OCI-LY7 (cell line): ENCODE results near the gene C10orf90. TPM values are rescaled to one million over a fixed set of nuclear protein-coding genes. Genes with fewer than 3 reads are reported as not detected.

ENCODE experiments used
- BruUV-seq: library from RNA; stranded (reverse); fragments of 400-500 nt; replicated peaks from 2 replicates; lab custom pipeline; 2021; lab: Mats Ljungman, UMichigan
- CTCF ChIA-PET: fragments of 300-600 bp; sonication (Branson Sonifier 250); formaldehyde crosslinking; loops from one replicate; lab custom pipeline; 2022; ENCODE audit warnings: antibody characterized with exemption; ENCODE audit not compliant: unreplicated experiment; lab: Charles Lee
- POLR2A ChIA-PET: fragments of 300-600 bp; sonication (Branson Sonifier 250); formaldehyde crosslinking; loops from one replicate; lab custom pipeline; 2022; ENCODE audit warnings: antibody characterized with exemption; lab: Charles Lee
- DNase-seq: peaks from one replicate; pipeline ENCODE4 v3.0.0-alpha.2; 2015; ENCODE audit warnings: low spot score
- H2AFZ ChIP-seq: fragments of 200-600 bp; sonication (generic), shearing (Covaris generic); 2 replicates; pipeline ENCODE4 v1.6.1; 2014; ENCODE audit warnings: mild to moderate bottlenecking, antibody characterized with exemption, low read length, moderate library complexity
- H3K27ac ChIP-seq: fragments of 200-600 bp; sonication (generic); 2 replicates; pipeline ENCODE4 v1.5.1; 2014; ENCODE audit warnings: mixed run types, low read depth, mild to moderate bottlenecking, moderate library complexity, low read length, inconsistent platforms; ENCODE audit not compliant: poor library complexity, severe bottlenecking
- H3K36me3 ChIP-seq: fragments of 200-600 bp; sonication (generic); 2 replicates; pipeline ENCODE4 v1.6.1; 2014; ENCODE audit warnings: mild to moderate bottlenecking, antibody characterized with exemption, low read length, moderate library complexity, mixed read lengths; ENCODE audit not compliant: insufficient read depth
- H3K4me1 ChIP-seq: fragments of 200-600 bp; sonication (generic); 2 replicates; pipeline ENCODE4 v1.5.1; 2014; ENCODE audit warnings: mild to moderate bottlenecking, low read length; ENCODE audit not compliant: insufficient read depth, poor library complexity, severe bottlenecking
- H3K4me2 ChIP-seq: fragments of 200-600 bp; sonication (generic); 2 replicates; pipeline ENCODE4 v1.6.1; 2014; ENCODE audit warnings: mild to moderate bottlenecking, low read length
- H3K4me3 ChIP-seq: fragments of 200-600 bp; sonication (generic); 2 replicates; pipeline ENCODE4 v1.5.1; 2014; ENCODE audit warnings: mild to moderate bottlenecking, low read depth, low read length; ENCODE audit not compliant: poor library complexity, severe bottlenecking
- H3K79me2 ChIP-seq: fragments of 200-600 bp; sonication (generic); 2 replicates; pipeline ENCODE4 v1.6.1; 2016; ENCODE audit warnings: low read depth, mild to moderate bottlenecking, low read length, moderate library complexity, mixed read lengths; ENCODE audit not compliant: insufficient read depth
- H3K9me2 ChIP-seq: fragments of 200-600 bp; sonication (generic); 2 replicates; pipeline ENCODE4 v1.6.1; 2016; ENCODE audit warnings: mild to moderate bottlenecking, low read length, mixed read lengths; ENCODE audit not compliant: insufficient read depth
- H3K9me3 ChIP-seq: fragments of 200-600 bp; sonication (generic); 2 replicates; pipeline ENCODE4 v1.6.1; 2014; ENCODE audit warnings: mild to moderate bottlenecking, mixed run types, low read length, mixed read lengths
- H4K20me1 ChIP-seq: fragments of 200-600 bp; sonication (generic); 2 replicates; pipeline ENCODE4 v1.6.1; 2014; ENCODE audit warnings: mild to moderate bottlenecking, antibody characterized with exemption, low read length, moderate library complexity, mixed read lengths; ENCODE audit not compliant: insufficient read depth
- EZH2phosphoT487 ChIP-seq: fragments of 200-600 bp; sonication (generic); IDR thresholded peaks from 2 replicates; pipeline ENCODE4 v1.6.1; 2018; ENCODE audit warnings: low read depth, borderline replicate concordance, mild to moderate bottlenecking, mixed run types, antibody characterized with exemption, low read length, moderate library complexity, mixed read lengths
- intact Hi-C: fragments of 100-400 bp; cut with micrococcal nuclease; formaldehyde crosslinking; loops from one replicate; pipeline ENCODE4 v1.10.0; 2022; ENCODE audit not compliant: unreplicated experiment
- total RNA-seq, 2 experiments: library from RNA; depleted of rRNA in 1 of 2; stranded (reverse); fragments of >200 nt in 1 of 2; shearing (Covaris generic) in 1 of 2; gene quantifications; 2 replicates each; pipeline ENCODE4 v1.2.3, GENCODE V29; 2014 to 2022
- TF ChIP-seq, protein P1 (sequence below): fragments of 200-600 bp; sonication (generic); conservative IDR thresholded peaks from 2 replicates; pipeline ENCODE4 v1.5.1; 2014; ENCODE audit warnings: mild to moderate bottlenecking, antibody characterized with exemption, low read length, moderate library complexity, mixed read lengths

The C10orf90 gene
- total RNA-seq, 2 experiments from 2014 or later, result not detected

GRCh38 chr10:126425489-126426065 lies 244.9 kb downstream of the C10orf90 start:
- Histone ChIP-seq H3K4me3 (no peak overlapping the region), H4K20me1 (no peaks in the 10 kb centered on the region), H3K9me2 (no peaks in the 10 kb centered on the region), H3K9me3 (no peaks in the 10 kb centered on the region), H3K36me3 (no peaks in the 10 kb centered on the region), H3K4me2 (no peak overlapping the region), H3K79me2 (no peaks in the 10 kb centered on the region), H2AFZ (no peak overlapping the region), H3K27ac (no peak overlapping the region), H3K4me1 (no peaks in the 10 kb centered on the region)
- intact Hi-C loops, result no loop called here
- POLR2A ChIA-PET, result no interaction called here
- BruUV-seq, result no TSS peak
- TF ChIP-seq, protein P1, sequence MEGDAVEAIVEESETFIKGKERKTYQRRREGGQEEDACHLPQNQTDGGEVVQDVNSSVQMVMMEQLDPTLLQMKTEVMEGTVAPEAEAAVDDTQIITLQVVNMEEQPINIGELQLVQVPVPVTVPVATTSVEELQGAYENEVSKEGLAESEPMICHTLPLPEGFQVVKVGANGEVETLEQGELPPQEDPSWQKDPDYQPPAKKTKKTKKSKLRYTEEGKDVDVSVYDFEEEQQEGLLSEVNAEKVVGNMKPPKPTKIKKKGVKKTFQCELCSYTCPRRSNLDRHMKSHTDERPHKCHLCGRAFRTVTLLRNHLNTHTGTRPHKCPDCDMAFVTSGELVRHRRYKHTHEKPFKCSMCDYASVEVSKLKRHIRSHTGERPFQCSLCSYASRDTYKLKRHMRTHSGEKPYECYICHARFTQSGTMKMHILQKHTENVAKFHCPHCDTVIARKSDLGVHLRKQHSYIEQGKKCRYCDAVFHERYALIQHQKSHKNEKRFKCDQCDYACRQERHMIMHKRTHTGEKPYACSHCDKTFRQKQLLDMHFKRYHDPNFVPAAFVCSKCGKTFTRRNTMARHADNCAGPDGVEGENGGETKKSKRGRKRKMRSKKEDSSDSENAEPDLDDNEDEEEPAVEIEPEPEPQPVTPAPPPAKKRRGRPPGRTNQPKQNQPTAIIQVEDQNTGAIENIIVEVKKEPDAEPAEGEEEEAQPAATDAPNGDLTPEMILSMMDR, result no peak
- no peak for TF ChIP-seq EZH2phosphoT487
- DNase-seq, result no peak
- CTCF ChIA-PET, result no interaction called here

DNA sequence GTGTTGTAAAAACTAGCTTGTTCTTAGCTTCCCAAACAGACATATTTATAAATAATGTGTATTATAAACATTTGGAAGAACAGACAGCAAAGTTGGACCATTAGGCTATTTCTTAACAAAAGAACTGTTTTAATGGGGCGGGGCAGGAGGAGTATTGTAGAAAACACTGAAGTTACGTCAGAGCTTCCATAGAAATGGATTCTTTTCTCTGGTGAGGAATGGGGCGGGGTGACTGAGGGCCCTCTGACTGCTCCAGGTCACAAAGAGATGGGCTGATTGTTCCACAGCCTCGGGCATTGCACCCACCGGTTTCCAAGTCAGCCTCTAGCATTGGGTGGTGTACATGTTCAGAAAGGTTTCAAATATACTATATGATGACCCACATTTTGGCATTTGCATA lies 245.5 kb downstream of the C10orf90 start:
- Histone ChIP-seq H3K4me3 (no peak overlapping the region), H2AFZ (no peak overlapping the region), H3K9me3 (no peaks in the 10 kb centered on the region), H3K27ac (no peak overlapping the region), H3K36me3 (no peaks in the 10 kb centered on the region), H3K79me2 (no peaks in the 10 kb centered on the region), H3K4me2 (no peak overlapping the region), H3K9me2 (no peaks in the 10 kb centered on the region), H4K20me1 (no peaks in the 10 kb centered on the region), H3K4me1 (no peaks in the 10 kb centered on the region)
- CTCF ChIA-PET, result no interaction called here
- no peak for DNase-seq
- intact Hi-C loops, result no loop called here
- TF ChIP-seq EZH2phosphoT487, result no peak
- TF ChIP-seq, protein P1, result no peak
- POLR2A ChIA-PET, result no interaction called here
- no TSS peak for BruUV-seq

- TF ChIP-seq, protein P1, result no peak
- TF ChIP-seq EZH2phosphoT487, result no peak
- no peak overlapping the region for H3K4me2 ChIP-seq
- no peaks in the 10 kb centered on the region for H3K9me2 ChIP-seq
- no peak overlapping the region for H2AFZ ChIP-seq
- CTCF ChIA-PET, result no interaction called here
- H3K4me3 ChIP-seq, result no peak overlapping the region
- BruUV-seq, result no TSS peak
- H3K9me3 ChIP-seq, result no peaks in the 10 kb centered on the region
- no peaks in the 10 kb centered on the region for H3K36me3 ChIP-seq
- no peak overlapping the region for H3K27ac ChIP-seq
- POLR2A ChIA-PET, result no interaction called here
- H3K4me1 ChIP-seq, result no peaks in the 10 kb centered on the region
- H4K20me1 ChIP-seq, result no peaks in the 10 kb centered on the region
- no peak for DNase-seq
- no peaks in the 10 kb centered on the region for H3K79me2 ChIP-seq
- intact Hi-C loops, result no loop called here
These were observed 246.6 kb downstream of the C10orf90 start for GRCh38 chr10:126423732-126424491.
